MM.1S (cell line): ENCODE results near the gene SCFD2.

Experiments used
- EZH2 ChIP-seq: fragments of 300-600 bp; sonication (generic); optimal IDR thresholded peaks from 2 replicates; pipeline ENCODE3; 2017; ENCODE audit warnings: low read depth, mild to moderate bottlenecking, antibody characterized with exemption, low read length, mixed read lengths
- EZH2phosphoT487 ChIP-seq: fragments of 300-600 bp; sonication (generic); IDR thresholded peaks from 2 replicates; pipeline ENCODE4 v1.6.1; 2018; ENCODE audit warnings: antibody characterized with exemption, low read length
- TF ChIP-seq, protein P1 (sequence below): fragments of 300-600 bp; sonication (generic); IDR thresholded peaks from 2 replicates; pipeline ENCODE4 v1.5.1; 2016; ENCODE audit warnings: antibody characterized with exemption, low read length, mixed read lengths

DNA sequence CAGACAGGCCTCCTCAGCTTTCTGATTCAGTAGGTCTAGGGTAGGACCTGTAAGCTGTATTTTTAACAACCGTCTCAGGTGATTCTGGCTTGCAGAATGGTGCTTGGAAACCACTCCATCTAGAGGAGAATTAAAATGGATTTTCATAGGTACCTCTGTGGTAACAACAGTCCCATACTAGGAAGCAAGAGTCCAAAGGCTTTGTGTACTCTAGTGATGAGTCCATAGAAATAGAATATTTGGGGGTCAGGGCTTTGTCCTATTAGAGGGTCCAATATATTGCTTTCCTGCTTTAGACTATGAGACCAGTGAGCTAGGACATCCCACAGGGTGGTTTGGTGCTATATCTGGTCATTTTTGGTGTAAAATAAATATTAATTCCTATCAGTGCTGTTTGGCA is 242.0 kb downstream of the SCFD2 start:
- TF ChIP-seq, protein P1, sequence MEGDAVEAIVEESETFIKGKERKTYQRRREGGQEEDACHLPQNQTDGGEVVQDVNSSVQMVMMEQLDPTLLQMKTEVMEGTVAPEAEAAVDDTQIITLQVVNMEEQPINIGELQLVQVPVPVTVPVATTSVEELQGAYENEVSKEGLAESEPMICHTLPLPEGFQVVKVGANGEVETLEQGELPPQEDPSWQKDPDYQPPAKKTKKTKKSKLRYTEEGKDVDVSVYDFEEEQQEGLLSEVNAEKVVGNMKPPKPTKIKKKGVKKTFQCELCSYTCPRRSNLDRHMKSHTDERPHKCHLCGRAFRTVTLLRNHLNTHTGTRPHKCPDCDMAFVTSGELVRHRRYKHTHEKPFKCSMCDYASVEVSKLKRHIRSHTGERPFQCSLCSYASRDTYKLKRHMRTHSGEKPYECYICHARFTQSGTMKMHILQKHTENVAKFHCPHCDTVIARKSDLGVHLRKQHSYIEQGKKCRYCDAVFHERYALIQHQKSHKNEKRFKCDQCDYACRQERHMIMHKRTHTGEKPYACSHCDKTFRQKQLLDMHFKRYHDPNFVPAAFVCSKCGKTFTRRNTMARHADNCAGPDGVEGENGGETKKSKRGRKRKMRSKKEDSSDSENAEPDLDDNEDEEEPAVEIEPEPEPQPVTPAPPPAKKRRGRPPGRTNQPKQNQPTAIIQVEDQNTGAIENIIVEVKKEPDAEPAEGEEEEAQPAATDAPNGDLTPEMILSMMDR = no peak
- TF ChIP-seq EZH2 (no peak), EZH2phosphoT487 (no peak)
